Measurements from ENCODE around the gene WASF3.

Gene WASF3

GRCh38 chr13:26557393-26558073 is at the start of gene WASF3:
TSS of gene WASF3 (plus strand) at chr13:26557683. CDS start at chr13:26642271, 84,588 bp downstream.
- peak in 1 of 2 experiments; percentile 46 for DNase-seq (ENCODE audit: low read depth in 2 of 2)

- no peak for DNase-seq (ENCODE audit: low read depth in 2 of 2)
Observed at GRCh38 chr13:26508885-26509284, 48.6 kb upstream of the WASF3 start.

GRCh38 chr13:26509491-26509890 is 48.0 kb upstream of the WASF3 start:
- DNase-seq (ENCODE audit: low read depth in 2 of 2): no peak

GRCh38 chr13:26513931-26514330 is 43.6 kb upstream of the WASF3 start:
- DNase-seq (ENCODE audit: low read depth in 2 of 2): no peak

- DNase-seq (ENCODE audit: low read depth in 2 of 2): no peak
Observed at GRCh38 chr13:26515721-26516120, 41.8 kb upstream of the WASF3 start.

GRCh38 chr13:26517936-26518335 is 39.5 kb upstream of the WASF3 start:
- no peak for DNase-seq (ENCODE audit: low read depth in 2 of 2)

- no peak for DNase-seq (ENCODE audit: low read depth in 2 of 2)
Observed at GRCh38 chr13:26518451-26518959, 39.0 kb upstream of the WASF3 start.

- no peak for DNase-seq (ENCODE audit: low read depth in 2 of 2)
Observed at GRCh38 chr13:26522571-26522970, 34.9 kb upstream of the WASF3 start.

- no peak for DNase-seq (ENCODE audit: low read depth in 2 of 2)
Observed at GRCh38 chr13:26523007-26523406, 34.5 kb upstream of the WASF3 start.

- DNase-seq (ENCODE audit: low read depth in 2 of 2): no peak
Observed at GRCh38 chr13:26525528-26525927, 32.0 kb upstream of the WASF3 start.

- DNase-seq (ENCODE audit: low read depth in 2 of 2): no peak
Observed at GRCh38 chr13:26526702-26527216, 30.7 kb upstream of the WASF3 start.

GRCh38 chr13:26528527-26528926 is 29.0 kb upstream of the WASF3 start:
- no peak for DNase-seq (ENCODE audit: low read depth in 2 of 2)

GRCh38 chr13:26529441-26529840 is 28.0 kb upstream of the WASF3 start:
- peak in 1 of 2 experiments; percentile 1 for DNase-seq (ENCODE audit: low read depth in 2 of 2)

GRCh38 chr13:26531742-26532141 is 25.7 kb upstream of the WASF3 start:
- no peak for DNase-seq (ENCODE audit: low read depth in 2 of 2)

- no peak for DNase-seq (ENCODE audit: low read depth in 2 of 2)
Observed at GRCh38 chr13:26534036-26534726, 23.3 kb upstream of the WASF3 start.

GRCh38 chr13:26538363-26539317 is 18.8 kb upstream of the WASF3 start:
- DNase-seq (ENCODE audit: low read depth in 2 of 2): no peak

- DNase-seq (ENCODE audit: low read depth in 2 of 2): no peak
Observed at GRCh38 chr13:26539738-26540292, 17.7 kb upstream of the WASF3 start.

- DNase-seq (ENCODE audit: low read depth in 2 of 2): no peak
Observed at GRCh38 chr13:26540334-26540733, 17.1 kb upstream of the WASF3 start.

GRCh38 chr13:26541041-26541440 is 16.4 kb upstream of the WASF3 start:
- no peak for DNase-seq (ENCODE audit: low read depth in 2 of 2)

GRCh38 chr13:26541678-26542568 is 15.6 kb upstream of the WASF3 start:
- DNase-seq (ENCODE audit: low read depth in 2 of 2): no peak
